Loucy (cell line): ENCODE results near the gene CTDSP2.

Experiments
- H2AFZ ChIP-seq: fragments of 200-600 bp; sonication (generic); 2 replicates; pipeline ENCODE4 v1.6.0; 2016; ENCODE audit warnings: antibody characterized with exemption, mild to moderate bottlenecking, low read length, moderate library complexity
- H3F3A ChIP-seq: fragments of 200-600 bp; 2 replicates; pipeline ENCODE4 v1.6.0; 2016; ENCODE audit warnings: antibody characterized with exemption, low read depth, mild to moderate bottlenecking
- H3K27me3 ChIP-seq: fragments of 200-600 bp; sonication (generic); 2 replicates; pipeline ENCODE4 v1.6.1; 2014; ENCODE audit warnings: low read length, mild to moderate bottlenecking; ENCODE audit not compliant: insufficient read depth, poor library complexity, severe bottlenecking
- H3K36me3 ChIP-seq: fragments of 200-600 bp; sonication (generic); 2 replicates; pipeline ENCODE4 v1.6.1; 2016; ENCODE audit warnings: low read length; ENCODE audit not compliant: insufficient read depth
- H3K4me1 ChIP-seq: fragments of 200-600 bp; sonication (generic); 2 replicates; pipeline ENCODE4 v1.5.1; 2014; ENCODE audit warnings: low read length, mild to moderate bottlenecking; ENCODE audit not compliant: insufficient read depth, poor library complexity, severe bottlenecking
- H3K4me2 ChIP-seq: fragments of 200-600 bp; sonication (generic); 2 replicates; pipeline ENCODE4 v1.6.0; 2014; ENCODE audit warnings: antibody characterized with exemption, low read length, low read depth, mild to moderate bottlenecking; ENCODE audit not compliant: poor library complexity, severe bottlenecking
- H3K4me3 ChIP-seq: fragments of 200-600 bp; sonication (generic); 2 replicates; pipeline ENCODE4 v1.5.1; 2014; ENCODE audit warnings: low read length, mild to moderate bottlenecking, mixed read lengths; ENCODE audit not compliant: poor library complexity, severe bottlenecking
- H3K79me2 ChIP-seq: fragments of 200-600 bp; sonication (generic); 2 replicates; pipeline ENCODE4 v1.6.1; 2014; ENCODE audit warnings: low read length; ENCODE audit not compliant: insufficient read depth
- H3K9ac ChIP-seq: fragments of 200-600 bp; sonication (generic); 2 replicates; pipeline ENCODE4 v1.6.0; 2014; ENCODE audit warnings: mild to moderate bottlenecking, low read depth, low read length, moderate library complexity; ENCODE audit not compliant: poor library complexity, severe bottlenecking
- H3K9me2 ChIP-seq: fragments of 200-600 bp; sonication (generic); replicated peaks from 2 replicates; pipeline ENCODE4 v1.6.1; 2016; ENCODE audit warnings: low read depth, low read length, mixed read lengths
- H3K9me3 ChIP-seq: fragments of 200-600 bp; sonication (generic); 2 replicates; pipeline ENCODE4 v1.6.1; 2014; ENCODE audit warnings: mild to moderate bottlenecking, antibody characterized with exemption, low read length, low read depth; ENCODE audit not compliant: insufficient read depth
- H4K20me1 ChIP-seq: fragments of 200-600 bp; sonication (generic); 2 replicates; pipeline ENCODE4 v1.6.0; 2014; ENCODE audit warnings: antibody characterized with exemption, low read length, mild to moderate bottlenecking; ENCODE audit not compliant: insufficient read depth, poor library complexity, severe bottlenecking
- EZH2phosphoT487 ChIP-seq: fragments of 200-600 bp; IDR thresholded peaks from 2 replicates; pipeline ENCODE4 v1.6.1; 2018; ENCODE audit warnings: antibody characterized with exemption, mild to moderate bottlenecking, moderate library complexity, borderline replicate concordance
- TF ChIP-seq, protein P1 (sequence below): fragments of 200-600 bp; sonication (generic); conservative IDR thresholded peaks from 2 replicates; pipeline ENCODE4 v1.5.1; 2014; ENCODE audit warnings: mild to moderate bottlenecking, antibody characterized with exemption, low read length

The CTDSP2 gene

DNA sequence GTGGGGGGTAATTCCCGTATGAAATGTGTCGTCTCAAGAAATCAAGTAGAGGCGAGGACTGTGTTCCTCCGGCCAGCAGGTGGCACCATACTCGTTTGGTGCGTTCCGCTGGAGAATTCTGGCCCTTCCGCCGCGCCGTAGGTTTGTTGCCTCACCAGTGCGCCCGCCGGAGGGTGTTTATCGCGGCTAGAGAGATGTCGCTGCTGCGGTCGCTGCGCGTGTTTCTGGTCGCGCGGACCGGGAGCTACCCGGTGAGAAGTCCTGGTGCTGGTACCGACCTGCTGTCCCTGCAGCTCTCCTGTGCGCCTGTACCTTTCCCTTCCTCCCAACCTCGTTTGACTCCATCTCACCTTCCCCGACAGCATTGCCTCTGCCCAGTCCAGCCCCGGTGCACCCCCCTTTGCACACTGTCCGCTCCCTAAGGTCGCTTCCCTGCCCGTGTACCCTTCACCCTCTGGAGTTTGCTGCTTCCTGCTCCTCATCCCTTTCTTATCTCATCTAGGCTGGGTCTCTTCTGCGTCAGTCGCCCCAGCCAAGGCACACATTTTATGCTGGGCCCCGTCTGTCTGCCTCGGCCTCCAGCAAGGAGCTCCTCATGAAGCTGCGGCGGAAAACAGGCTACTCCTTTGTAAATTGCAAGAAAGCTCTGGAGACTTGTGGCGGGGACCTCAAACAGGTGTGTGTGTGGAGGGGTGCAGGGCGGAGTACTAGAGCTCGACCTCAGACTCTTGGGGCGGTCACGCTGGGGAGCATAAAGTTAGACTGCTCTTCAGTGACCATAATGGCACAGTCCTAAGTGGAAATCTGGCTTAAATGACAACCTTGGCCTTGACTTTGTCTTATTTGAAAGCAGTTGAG, 63.7 kb downstream of the CTDSP2 start, which contains the start of gene TSFM:
Gene TSFM (plus strand): TSS at position 180 of the 858 bp plus-strand sequence. CDS start 15 bp downstream, at position 195.
- no peaks in the 10 kb centered on the region for H3K9me2 ChIP-seq
- no peaks in the 10 kb centered on the region for H3F3A ChIP-seq
- peak within 1 kb of the TSS; percentile 91 for H3K4me3 ChIP-seq
- TF ChIP-seq, protein P1, sequence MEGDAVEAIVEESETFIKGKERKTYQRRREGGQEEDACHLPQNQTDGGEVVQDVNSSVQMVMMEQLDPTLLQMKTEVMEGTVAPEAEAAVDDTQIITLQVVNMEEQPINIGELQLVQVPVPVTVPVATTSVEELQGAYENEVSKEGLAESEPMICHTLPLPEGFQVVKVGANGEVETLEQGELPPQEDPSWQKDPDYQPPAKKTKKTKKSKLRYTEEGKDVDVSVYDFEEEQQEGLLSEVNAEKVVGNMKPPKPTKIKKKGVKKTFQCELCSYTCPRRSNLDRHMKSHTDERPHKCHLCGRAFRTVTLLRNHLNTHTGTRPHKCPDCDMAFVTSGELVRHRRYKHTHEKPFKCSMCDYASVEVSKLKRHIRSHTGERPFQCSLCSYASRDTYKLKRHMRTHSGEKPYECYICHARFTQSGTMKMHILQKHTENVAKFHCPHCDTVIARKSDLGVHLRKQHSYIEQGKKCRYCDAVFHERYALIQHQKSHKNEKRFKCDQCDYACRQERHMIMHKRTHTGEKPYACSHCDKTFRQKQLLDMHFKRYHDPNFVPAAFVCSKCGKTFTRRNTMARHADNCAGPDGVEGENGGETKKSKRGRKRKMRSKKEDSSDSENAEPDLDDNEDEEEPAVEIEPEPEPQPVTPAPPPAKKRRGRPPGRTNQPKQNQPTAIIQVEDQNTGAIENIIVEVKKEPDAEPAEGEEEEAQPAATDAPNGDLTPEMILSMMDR = peak; percentile 93
- TF ChIP-seq EZH2phosphoT487 = no peak
- H3K9ac ChIP-seq = peak within 1 kb of the TSS; percentile 85
- H3K36me3 ChIP-seq = peaks cover 21% of the 10 kb centered on the region; the same call in 1 of the 2 replicates
- H3K4me2 ChIP-seq = peak within 1 kb of the TSS; percentile 85
- peaks cover 30% of the 10 kb centered on the region for H3K79me2 ChIP-seq
- peak within 1 kb of the TSS; percentile 49 for H2AFZ ChIP-seq
- no peaks in the 10 kb centered on the region for H3K27me3 ChIP-seq
- peaks cover 25% of the 10 kb centered on the region for H3K4me1 ChIP-seq
- no peaks in the 10 kb centered on the region for H3K9me3 ChIP-seq
- peaks cover 13% of the 10 kb centered on the region for H4K20me1 ChIP-seq

DNA sequence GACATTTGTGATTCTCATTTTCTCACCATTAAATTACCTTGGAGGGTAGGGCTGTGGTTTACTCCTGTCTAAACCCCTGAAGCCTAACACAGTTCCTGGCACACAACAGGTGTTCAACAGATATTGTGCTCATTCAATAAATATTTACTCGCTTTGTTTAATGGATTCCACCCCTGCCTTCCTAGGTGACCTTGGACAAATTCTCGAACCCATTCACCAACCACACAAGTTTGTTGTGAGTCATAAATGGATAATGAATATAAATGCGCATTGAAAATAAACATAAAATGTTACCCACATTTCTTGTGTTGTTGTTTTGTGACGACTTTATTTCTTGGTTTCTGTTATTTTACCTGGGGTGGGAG, 64.3 kb downstream of the CTDSP2 start:
- no peaks in the 10 kb centered on the region for H3K9me2 ChIP-seq
- H2AFZ ChIP-seq = peak overlapping the region; percentile 48
- peaks cover 30% of the 10 kb centered on the region for H3K79me2 ChIP-seq
- H4K20me1 ChIP-seq = peaks cover 13% of the 10 kb centered on the region
- no peak overlapping the region for H3K9ac ChIP-seq
- peak overlapping the region; percentile 85 for H3K4me2 ChIP-seq
- H3K4me3 ChIP-seq = peak overlapping the region; percentile 91
- no peak for TF ChIP-seq EZH2phosphoT487
- TF ChIP-seq, protein P1 = no peak
- H3K36me3 ChIP-seq = peaks cover 16% of the 10 kb centered on the region; the same call in 1 of the 2 replicates
- H3K4me1 ChIP-seq = peaks cover 25% of the 10 kb centered on the region
- H3F3A ChIP-seq = no peaks in the 10 kb centered on the region
- no peaks in the 10 kb centered on the region for H3K27me3 ChIP-seq
- no peaks in the 10 kb centered on the region for H3K9me3 ChIP-seq

DNA sequence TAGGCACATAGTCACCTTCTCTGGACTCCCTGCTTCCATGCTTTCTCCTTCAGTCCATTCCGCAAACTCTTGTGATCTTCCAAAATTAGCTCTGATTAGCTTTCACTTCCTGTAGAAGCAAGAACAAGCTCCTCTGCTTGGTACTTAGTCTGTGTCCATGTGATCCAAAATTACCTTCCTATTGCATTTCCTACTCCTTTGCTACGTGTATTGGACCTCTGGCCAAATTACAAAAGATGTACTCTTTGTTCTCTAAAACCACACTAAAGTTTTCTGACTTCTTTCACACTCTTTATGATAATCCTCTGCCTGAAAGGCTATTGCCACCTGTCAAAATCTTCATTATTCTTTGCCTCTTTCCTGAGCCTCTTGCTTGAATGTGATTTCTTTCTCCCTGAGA, 64.7 kb downstream of the CTDSP2 start:
- H3K4me2 ChIP-seq = peak overlapping the region; percentile 85
- no peaks in the 10 kb centered on the region for H3K9me2 ChIP-seq
- TF ChIP-seq, protein P1 = no peak
- TF ChIP-seq EZH2phosphoT487 = no peak
- H3K4me3 ChIP-seq = peak overlapping the region; percentile 91
- H3K27me3 ChIP-seq = no peaks in the 10 kb centered on the region
- H3K36me3 ChIP-seq = peaks cover 12% of the 10 kb centered on the region; the same call in 1 of the 2 replicates
- 0 out of 2 replicates have a peak overlapping the region, but pooled peaks have one; percentile 48 for H2AFZ ChIP-seq
- no peaks in the 10 kb centered on the region for H3F3A ChIP-seq
- H3K9ac ChIP-seq = no peak overlapping the region
- H3K4me1 ChIP-seq = peaks cover 25% of the 10 kb centered on the region
- H4K20me1 ChIP-seq = peaks cover 13% of the 10 kb centered on the region
- H3K9me3 ChIP-seq = no peaks in the 10 kb centered on the region
- peaks cover 27% of the 10 kb centered on the region for H3K79me2 ChIP-seq
